Type B pancreatic cell (in vitro differentiated cells): ENCODE results near the gene ARF6. TPM values are rescaled to one million over a fixed set of nuclear protein-coding genes. Genes with fewer than 3 reads are reported as not detected.

Experiments
- DNase-seq: peaks from one replicate; pipeline ENCODE4 v3.0.0; 2021; ENCODE audit warnings: mixed read lengths; ENCODE audit not compliant: unreplicated experiment; ENCODE audit errors: extremely low spot score
- H3K27ac Mint-ChIP-seq: 2 replicates; pipeline ENCODE4 v1.8.0; 2021; ENCODE audit warnings: mild to moderate bottlenecking, mixed read lengths
- H3K27me3 Mint-ChIP-seq: 2 replicates; pipeline ENCODE4 v1.8.0; 2021; ENCODE audit warnings: mixed read lengths
- H3K36me3 Mint-ChIP-seq: 2 replicates; pipeline ENCODE4 v1.8.0; 2021; ENCODE audit warnings: mixed read lengths
- H3K4me1 Mint-ChIP-seq: one replicate; pipeline ENCODE4 v1.8.0; 2021; ENCODE audit warnings: mixed read lengths; ENCODE audit not compliant: unreplicated experiment
- H3K4me3 Mint-ChIP-seq: 2 replicates; pipeline ENCODE4 v1.8.0; 2021; ENCODE audit warnings: mild to moderate bottlenecking, mixed read lengths
- H3K9me3 Mint-ChIP-seq: 2 replicates; pipeline ENCODE4 v1.8.0; 2021; ENCODE audit warnings: mixed read lengths
- total RNA-seq: library from RNA; stranded (reverse); gene quantifications from 2 replicates; pipeline ENCODE4 v1.2.1, GENCODE V29; 2021; ENCODE audit warnings: low replicate concordance
- TF ChIP-seq, protein P1 (sequence below): fragments of 200-600 bp; sonication (generic); conservative IDR thresholded peaks from 2 replicates; pipeline ENCODE4 v1.5.0; 2021; ENCODE audit warnings: antibody characterized with exemption, mild to moderate bottlenecking

Gene ARF6
- total RNA-seq, 1 donor from 2014 or later = 86.4 TPM

DNA sequence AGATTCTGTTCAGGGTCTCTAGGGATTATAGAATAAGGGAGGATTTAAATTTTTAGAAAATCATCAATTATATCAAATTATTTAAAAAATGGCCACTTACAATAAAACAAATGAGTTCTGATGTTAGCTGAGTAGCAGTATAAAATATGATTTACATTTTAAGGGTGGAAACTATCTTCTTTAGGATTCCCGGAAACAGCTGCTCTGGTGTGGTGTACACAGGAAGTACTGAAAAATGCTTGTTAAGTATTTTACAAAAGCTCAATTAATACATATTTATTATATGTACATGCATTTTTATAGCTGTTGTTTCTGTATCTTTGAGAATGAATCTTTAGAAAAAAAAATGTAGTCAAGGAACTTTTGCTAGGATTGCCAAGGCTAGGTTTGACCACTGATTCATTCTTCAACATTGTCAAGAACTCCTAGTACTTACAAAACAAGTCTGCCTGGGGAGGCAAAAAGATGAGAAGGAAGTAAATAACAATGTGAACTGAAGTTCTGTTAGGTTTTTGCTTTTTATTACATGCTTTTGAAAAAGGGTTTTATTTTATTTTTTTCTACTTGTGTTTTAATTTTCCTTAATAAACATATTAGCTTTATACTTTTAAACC lies 48.0 kb downstream of the ARF6 start:
- peaks cover 9% of the 10 kb centered on the region for H3K4me1 Mint-ChIP-seq
- peak overlapping the region; percentile 56 for H3K27ac Mint-ChIP-seq
- no peak overlapping the region for H3K4me3 Mint-ChIP-seq
- H3K27me3 Mint-ChIP-seq = no peaks in the 10 kb centered on the region
- no peak for DNase-seq
- TF ChIP-seq, protein P1, sequence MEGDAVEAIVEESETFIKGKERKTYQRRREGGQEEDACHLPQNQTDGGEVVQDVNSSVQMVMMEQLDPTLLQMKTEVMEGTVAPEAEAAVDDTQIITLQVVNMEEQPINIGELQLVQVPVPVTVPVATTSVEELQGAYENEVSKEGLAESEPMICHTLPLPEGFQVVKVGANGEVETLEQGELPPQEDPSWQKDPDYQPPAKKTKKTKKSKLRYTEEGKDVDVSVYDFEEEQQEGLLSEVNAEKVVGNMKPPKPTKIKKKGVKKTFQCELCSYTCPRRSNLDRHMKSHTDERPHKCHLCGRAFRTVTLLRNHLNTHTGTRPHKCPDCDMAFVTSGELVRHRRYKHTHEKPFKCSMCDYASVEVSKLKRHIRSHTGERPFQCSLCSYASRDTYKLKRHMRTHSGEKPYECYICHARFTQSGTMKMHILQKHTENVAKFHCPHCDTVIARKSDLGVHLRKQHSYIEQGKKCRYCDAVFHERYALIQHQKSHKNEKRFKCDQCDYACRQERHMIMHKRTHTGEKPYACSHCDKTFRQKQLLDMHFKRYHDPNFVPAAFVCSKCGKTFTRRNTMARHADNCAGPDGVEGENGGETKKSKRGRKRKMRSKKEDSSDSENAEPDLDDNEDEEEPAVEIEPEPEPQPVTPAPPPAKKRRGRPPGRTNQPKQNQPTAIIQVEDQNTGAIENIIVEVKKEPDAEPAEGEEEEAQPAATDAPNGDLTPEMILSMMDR = no peak
- H3K36me3 Mint-ChIP-seq = no peaks in the 10 kb centered on the region
- peaks cover 18% of the 10 kb centered on the region for H3K9me3 Mint-ChIP-seq

DNA sequence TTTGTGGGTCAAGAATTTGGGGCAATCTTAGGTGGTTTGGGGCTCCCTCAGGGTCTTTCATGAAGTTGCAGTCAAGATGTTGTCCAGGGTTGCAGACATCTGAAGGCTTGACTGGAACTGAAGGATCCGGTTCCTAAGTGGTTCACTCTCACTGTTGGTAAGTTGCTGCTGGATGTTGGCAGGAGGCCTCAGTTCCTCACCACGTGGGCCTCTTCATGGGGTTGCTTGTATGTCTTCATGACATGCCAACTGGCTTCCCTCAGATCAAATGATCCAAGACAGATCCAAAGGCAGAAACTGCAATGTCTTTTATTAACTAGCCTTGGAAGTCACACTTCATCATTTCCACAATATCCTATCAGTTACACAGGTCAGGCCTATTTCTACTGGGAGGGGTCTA lies 49.2 kb downstream of the ARF6 start:
- no peak for DNase-seq
- H3K27me3 Mint-ChIP-seq = no peaks in the 10 kb centered on the region
- peaks cover 18% of the 10 kb centered on the region for H3K4me1 Mint-ChIP-seq
- no peak overlapping the region for H3K4me3 Mint-ChIP-seq
- H3K27ac Mint-ChIP-seq = no peak overlapping the region
- peaks cover 13% of the 10 kb centered on the region for H3K9me3 Mint-ChIP-seq
- TF ChIP-seq, protein P1 = no peak
- no peaks in the 10 kb centered on the region for H3K36me3 Mint-ChIP-seq

DNA sequence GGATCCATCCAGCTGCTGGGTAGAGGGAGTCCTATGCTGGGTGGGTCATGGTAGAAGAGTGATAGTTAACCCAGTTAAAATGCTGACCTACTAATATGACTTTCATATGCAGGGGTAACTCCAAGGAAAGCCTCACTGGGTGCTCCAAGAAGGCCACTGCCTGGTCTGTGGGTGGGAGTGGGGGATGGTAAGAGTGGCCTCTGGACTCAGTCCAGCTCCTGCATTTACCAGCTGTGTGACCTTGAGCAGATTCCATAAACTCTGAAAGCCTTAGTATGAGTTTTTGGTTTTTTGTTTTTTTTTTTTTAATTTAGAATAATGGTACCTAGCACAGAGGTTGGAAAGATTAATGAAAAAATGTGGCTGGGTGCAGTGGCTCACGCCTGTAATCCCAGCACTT lies 51.6 kb downstream of the ARF6 start:
- Mint-ChIP-seq H3K27me3 (no peaks in the 10 kb centered on the region), H3K27ac (no peak overlapping the region), H3K36me3 (no peaks in the 10 kb centered on the region), H3K9me3 (peaks cover 8% of the 10 kb centered on the region), H3K4me1 (peaks cover 18% of the 10 kb centered on the region), H3K4me3 (no peak overlapping the region)
- TF ChIP-seq, protein P1 = no peak
- no peak for DNase-seq

DNA sequence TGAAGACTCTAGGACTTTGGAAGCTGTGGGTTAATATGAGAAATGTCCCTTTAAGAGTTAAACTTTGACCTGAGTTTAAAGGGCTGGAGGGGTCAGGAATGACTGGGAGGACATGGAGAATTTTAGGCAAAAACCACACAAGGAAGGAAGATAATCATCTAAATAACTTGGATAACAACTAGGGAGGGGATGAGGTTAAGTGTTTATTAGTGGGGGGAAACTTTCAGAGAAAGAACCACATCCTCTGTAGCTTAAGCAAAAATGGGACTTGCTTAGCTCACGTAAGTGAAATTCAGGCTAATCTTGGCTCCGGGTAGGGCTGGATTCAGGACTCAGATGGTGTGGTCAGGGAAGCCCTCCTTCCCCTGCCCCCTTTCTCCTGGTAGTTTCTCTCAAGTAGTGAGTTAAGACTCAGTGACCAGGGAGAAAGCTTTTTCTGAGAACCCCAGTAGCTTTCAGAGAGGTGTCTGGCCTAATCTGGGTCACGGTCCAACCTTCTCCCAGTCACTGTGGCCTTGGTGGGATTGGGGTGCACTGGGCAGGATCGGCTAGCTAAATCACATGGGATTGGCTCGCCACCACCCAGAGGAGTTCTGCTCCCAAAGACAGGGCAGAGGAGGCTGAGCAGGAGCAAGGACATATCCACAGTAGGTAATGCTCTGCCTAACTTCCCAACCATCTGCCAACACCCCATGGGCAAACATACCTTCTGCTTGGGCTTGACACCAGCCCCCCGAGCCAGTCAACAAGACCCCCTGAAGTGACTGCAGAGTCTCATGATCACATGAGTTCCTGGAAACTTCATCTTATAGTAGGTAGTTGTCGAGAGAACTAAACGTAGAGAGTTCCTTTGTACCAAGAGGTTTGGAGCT lies 52.8 kb downstream of the ARF6 start:
- no peaks in the 10 kb centered on the region for H3K27me3 Mint-ChIP-seq
- peaks cover 13% of the 10 kb centered on the region for H3K4me1 Mint-ChIP-seq
- DNase-seq = no peak
- TF ChIP-seq, protein P1 = no peak
- peak overlapping the region; percentile 62 for H3K27ac Mint-ChIP-seq
- no peaks in the 10 kb centered on the region for H3K36me3 Mint-ChIP-seq
- H3K4me3 Mint-ChIP-seq = no peak overlapping the region
- H3K9me3 Mint-ChIP-seq = peaks cover 8% of the 10 kb centered on the region

Other genes starting within 250 kb of the ARF6 start
- 6.1 and 16.6 TPM in 2 replicates for gene POLE2, start 204.9 kb upstream of the ARF6 start, total RNA-seq
- 1.7 and 3.5 TPM in 2 replicates for gene KLHDC1, start 200.0 kb upstream of the ARF6 start, total RNA-seq
- gene KLHDC2, start 124.9 kb upstream of the ARF6 start, total RNA-seq = 59.2 and 60.0 TPM in 2 replicates
- 87.9 and 104 TPM in 2 replicates for gene NEMF, start 40.3 kb upstream of the ARF6 start, total RNA-seq
- gene VCPKMT, start 223.5 kb downstream of the ARF6 start, total RNA-seq = 11.6 and 13.9 TPM in 2 replicates